Thyroid gland (tissue), 4 donors: ENCODE results near the gene BPIFB4. TPM values are rescaled to one million over a fixed set of nuclear protein-coding genes. Genes with fewer than 3 reads are reported as not detected.
"Not testable (repeated sequence)": the region's sequence is repeated elsewhere in the genome, so short reads cannot be mapped to it uniquely, and the experiment has no call there.

Experiments
- DNase-seq, 2 donors: peaks; one replicate each; pipeline ENCODE4 v3.0.0-alpha.2; 2019
- H3K27ac ChIP-seq, 3 donors: fragments of 200-600 bp; sonication (generic); 1 replicate in 2 of 3; 2 replicates in 1 of 3; pipeline ENCODE4 v1.5.1; 2016 to 2019; ENCODE audit warnings: mild to moderate bottlenecking in 1 of 3, moderate library complexity in 1 of 3
- H3K27me3 ChIP-seq: fragments of 200-600 bp; sonication (generic); one replicate; pipeline ENCODE4 v1.5.1; 2019
- H3K36me3 ChIP-seq, 2 donors: fragments of 200-600 bp; sonication (generic); one replicate each; pipeline ENCODE4 v1.5.1; 2016 to 2019
- H3K4me1 ChIP-seq, 2 donors: fragments of 200-600 bp; sonication (generic); one replicate each; pipeline ENCODE4 v1.5.1; 2017 to 2019
- H3K4me3 ChIP-seq, 3 donors: fragments of 200-600 bp; sonication (generic); replicated peaks in 1 of 3; 1 replicate in 2 of 3; 2 replicates in 1 of 3; pipeline ENCODE4 v1.5.1; 2016; ENCODE audit warnings: mild to moderate bottlenecking in 1 of 3
- H3K9me3 ChIP-seq: fragments of 200-600 bp; sonication (generic); one replicate; pipeline ENCODE4 v1.5.1; 2017
- CTCF ChIP-seq, 6 experiments: fragments of 200-600 bp in 3 of 6; fragments of 450-650 bp in 3 of 6; sonication (generic) in 3 of 6; IDR thresholded peaks; one replicate each; pipeline ENCODE4 v1.5.1; 2016 to 2019; ENCODE audit warnings: antibody characterized with exemption in 6 of 6, mild to moderate bottlenecking in 2 of 6, inconsistent platforms in 1 of 6, moderate library complexity in 1 of 6
- POLR2A ChIP-seq, 2 donors: fragments of 450-650 bp; IDR thresholded peaks; one replicate each; pipeline ENCODE4 v1.6.1; 2017; ENCODE audit warnings: antibody characterized with exemption in 2 of 2, mild to moderate bottlenecking in 2 of 2, moderate library complexity in 1 of 2
- WGBS, 2 donors: methylation state at CpG; one replicate each; pipeline ENCODE4 v1.1.5; 2017; 5-methylcytosine and 5-hydroxymethylcytosine counted together
- intact Hi-C: fragments of 100-400 bp; cut with DNase I; formaldehyde crosslinking; loops from one replicate; pipeline ENCODE4 v1.15.1; 2023
- total RNA-seq, 4 donors: library from RNA; depleted of rRNA; stranded (reverse); fragments of >200 nt; gene quantifications; one replicate each; pipeline ENCODE4 v1.2.3, GENCODE V29; 2016

Gene BPIFB4
- total RNA-seq, 4 donors from 2014 or later, result not detected

- Histone ChIP-seq H3K27ac (no peak overlapping the region), H3K4me3 (no peak overlapping the region), H3K27me3 (no peaks in the 10 kb centered on the region), H3K36me3 (no peaks in the 10 kb centered on the region), H3K9me3 (no peaks in the 10 kb centered on the region), H3K4me1 (no peaks in the 10 kb centered on the region)
- no peak for DNase-seq
- WGBS, 2 donors, result 96% methylated on average over 3 of the region's 3 CpGs
- intact Hi-C loops, result loop anchor here (10.0 kb wide), 1 partner anchor 82 kb away; no protein-coding TSS in a partner anchor
- TF ChIP-seq POLR2A (IDR thresholded peaks at IDR 0.05), result no peak
- TF ChIP-seq CTCF (IDR thresholded peaks at IDR 0.05), result no peak
Measured at GRCh38 chr20:33042430-33042829, 37.0 kb upstream of the BPIFB4 start.

DNA sequence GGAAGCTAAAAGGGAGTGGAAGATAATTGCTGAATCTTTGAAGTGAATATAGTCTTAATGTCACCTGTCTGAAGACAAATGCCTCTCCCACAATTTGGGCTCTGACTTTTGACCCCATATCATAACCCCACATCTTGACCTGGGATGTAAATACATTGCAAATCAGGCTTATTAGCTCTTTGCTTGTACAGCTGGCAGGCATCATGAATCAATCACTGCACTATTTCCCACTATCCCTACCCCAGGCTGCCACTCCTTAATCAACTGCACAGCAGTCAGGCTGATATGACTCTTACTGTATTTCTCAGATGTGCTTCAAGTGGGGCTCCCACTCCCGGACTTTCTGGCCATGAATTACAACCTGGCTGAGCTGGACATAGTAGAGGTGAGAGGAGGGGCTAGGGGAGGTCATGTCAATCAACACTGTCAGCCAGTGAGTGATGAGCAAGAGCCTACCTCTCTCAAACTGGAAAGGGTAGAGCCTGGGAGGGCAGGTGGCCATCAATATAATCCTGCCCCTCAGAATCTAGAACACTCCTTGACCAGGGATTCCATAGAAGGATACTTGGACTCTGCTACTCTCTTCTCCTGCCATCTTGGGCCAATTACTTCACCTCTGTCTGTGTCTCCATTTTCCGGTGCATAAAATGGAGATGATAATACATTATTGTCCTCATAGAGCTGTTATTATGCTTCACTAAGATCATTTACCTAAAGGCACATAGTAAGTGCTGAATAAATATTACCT lies 36.3 kb upstream of the BPIFB4 start:
- H3K36me3 ChIP-seq, result no peaks in the 10 kb centered on the region
- H3K9me3 ChIP-seq, result no peaks in the 10 kb centered on the region
- WGBS, 2 donors, result 70 to 73% methylated on average over 2 of the region's 2 CpGs
- H3K4me1 ChIP-seq, result no peaks in the 10 kb centered on the region
- TF ChIP-seq POLR2A (IDR thresholded peaks at IDR 0.05), result no peak
- no peak for TF ChIP-seq CTCF (IDR thresholded peaks at IDR 0.05)
- intact Hi-C loops, result loop anchor here (10.0 kb wide), 1 partner anchor 82 kb away; no protein-coding TSS in a partner anchor
- no peaks in the 10 kb centered on the region for H3K27me3 ChIP-seq
- H3K27ac ChIP-seq, result no peak overlapping the region
- DNase-seq, result no peak
- no peak overlapping the region for H3K4me3 ChIP-seq

DNA sequence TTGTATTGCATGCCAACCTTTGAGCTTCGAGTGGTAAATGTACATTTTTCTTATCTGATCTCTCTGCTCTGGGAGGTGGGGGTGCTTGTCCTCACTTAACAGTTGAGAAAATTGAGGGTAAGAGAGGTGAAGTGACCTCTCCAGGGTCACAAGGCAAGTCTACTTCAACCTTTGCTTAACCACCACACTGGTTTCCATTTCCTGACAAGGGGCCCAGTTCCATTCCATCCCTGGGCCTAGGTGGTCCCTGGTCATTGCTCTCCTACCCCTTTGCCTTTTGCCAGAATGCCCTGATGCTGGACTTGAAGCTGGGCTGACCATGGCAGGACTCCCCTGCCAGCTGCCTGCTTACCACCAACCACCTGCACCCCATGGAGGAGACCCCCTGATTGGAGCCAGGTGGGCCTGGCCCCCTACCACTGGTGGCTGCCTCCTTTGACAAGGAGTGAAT lies 35.7 kb upstream of the BPIFB4 start:
- 44 to 74% methylated on average over 1 of the region's 1 CpG for WGBS, 2 donors
- TF ChIP-seq CTCF (IDR thresholded peaks at IDR 0.05) (no peak), POLR2A (IDR thresholded peaks at IDR 0.05) (no peak)
- intact Hi-C loops, result loop anchor here (10.0 kb wide), 1 partner anchor 81 kb away; no protein-coding TSS in a partner anchor
- Histone ChIP-seq H3K27ac (no peak overlapping the region), H3K4me3 (no peak overlapping the region), H3K9me3 (no peaks in the 10 kb centered on the region), H3K4me1 (no peaks in the 10 kb centered on the region), H3K27me3 (no peaks in the 10 kb centered on the region), H3K36me3 (no peaks in the 10 kb centered on the region)
- no peak for DNase-seq

DNA sequence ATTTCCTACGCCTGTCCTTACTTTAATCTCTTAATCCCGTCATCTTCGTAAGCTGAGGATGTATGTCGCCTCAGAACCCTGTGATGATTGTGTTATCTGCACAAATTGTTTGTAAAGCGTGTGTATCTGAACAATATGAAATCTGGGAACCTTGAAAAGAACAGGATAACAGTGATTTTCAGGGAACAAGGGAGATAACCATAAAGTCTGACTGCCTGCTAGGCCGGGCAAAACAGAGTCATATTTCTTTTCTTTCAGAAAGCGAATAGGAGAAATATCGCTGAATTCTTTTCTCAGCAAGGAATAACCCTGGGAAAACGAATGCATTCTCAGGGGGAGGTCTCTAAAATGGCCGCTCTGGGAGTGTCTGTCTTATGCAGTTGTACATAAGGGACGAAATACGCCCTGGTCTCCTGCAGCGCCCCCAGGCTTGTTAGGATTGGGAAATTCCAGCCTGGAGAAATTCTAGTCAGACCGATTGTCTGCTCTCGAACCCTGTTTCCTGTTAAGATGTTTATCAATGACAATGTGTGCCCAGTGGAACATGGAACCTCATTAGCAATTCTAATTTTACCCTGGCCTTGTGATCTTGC lies 34.2 kb upstream of the BPIFB4 start:
- not testable (repeated sequence) for H3K27me3 ChIP-seq

GRCh38 chr20:33046412-33046811 lies 33.0 kb upstream of the BPIFB4 start:
- no peak overlapping the region for H3K4me3 ChIP-seq
- no peak for DNase-seq
- no peak overlapping the region for H3K27ac ChIP-seq
- WGBS, 2 donors, result 83 to 87% methylated on average over 3 of the region's 3 CpGs
- no peaks in the 10 kb centered on the region for H3K4me1 ChIP-seq
- TF ChIP-seq POLR2A (IDR thresholded peaks at IDR 0.05), result no peak
- TF ChIP-seq CTCF (IDR thresholded peaks at IDR 0.05), result no peak
- no peaks in the 10 kb centered on the region for H3K9me3 ChIP-seq
- intact Hi-C loops, result loop anchor here (10.0 kb wide), 1 partner anchor 78 kb away; no protein-coding TSS in a partner anchor
- no peaks in the 10 kb centered on the region for H3K27me3 ChIP-seq
- H3K36me3 ChIP-seq, result no peaks in the 10 kb centered on the region

More for the DNA sequence above, 34.2 kb upstream of the BPIFB4 start:
- not testable (repeated sequence) for DNase-seq, H3K27ac ChIP-seq, H3K4me1 ChIP-seq, H3K9me3 ChIP-seq, H3K36me3 ChIP-seq, H3K4me3 ChIP-seq
- intact Hi-C loops, result loop anchor here (10.0 kb wide), 1 partner anchor 80 kb away; no protein-coding TSS in a partner anchor
- WGBS, 2 donors, result 82 to 87% methylated on average over 15 of the region's 15 CpGs
